WTC11 (cell line): ENCODE data around the gene LTK.

Experiments
- CTCF ChIP-seq: fragments of 200-600 bp; IDR thresholded peaks from 2 replicates; pipeline ENCODE4 v1.8.0; 2022; ENCODE audit warnings: antibody characterized with exemption
- FOXJ3 ChIP-seq: sonication (generic); formaldehyde crosslinking; IDR thresholded peaks from 2 replicates; pipeline ENCODE4 v1.9.0; 2021; ENCODE audit warnings: missing genetic modification reagents, mild to moderate bottlenecking, borderline replicate concordance
- NR3C1 ChIP-seq: sonication (generic); formaldehyde crosslinking; conservative IDR thresholded peaks from 2 replicates; pipeline ENCODE4 v1.8.1; 2023; ENCODE audit warnings: low read depth, mild to moderate bottlenecking, missing genetic modification reagents
- RELA ChIP-seq: sonication (generic); formaldehyde crosslinking; IDR thresholded peaks from 2 replicates; pipeline ENCODE4 v1.8.1; 2022; ENCODE audit warnings: missing genetic modification reagents, mild to moderate bottlenecking, borderline replicate concordance
- TEAD4 ChIP-seq: sonication (generic); formaldehyde crosslinking; IDR thresholded peaks from 2 replicates; pipeline ENCODE4 v1.8.0; 2022; ENCODE audit warnings: mild to moderate bottlenecking, missing genetic modification reagents
- TP53 ChIP-seq: sonication (generic); formaldehyde crosslinking; IDR thresholded peaks from 2 replicates; pipeline ENCODE4 v1.8.1; 2023; ENCODE audit warnings: mild to moderate bottlenecking, missing genetic modification reagents
- ZNF121 ChIP-seq: sonication (generic); formaldehyde crosslinking; IDR thresholded peaks from 2 replicates; pipeline ENCODE4 v1.8.0; 2023; ENCODE audit warnings: missing genetic modification reagents

GRCh38 chr15:41546851-41547786, 33.5 kb upstream of the LTK start:
- TF ChIP-seq CTCF (no peak), NR3C1 (CRISPR knock-in tag) (no peak), FOXJ3 (CRISPR knock-in tag) (no peak), TEAD4 (CRISPR knock-in tag) (no peak), TP53 (no peak), RELA (CRISPR knock-in tag) (no peak), ZNF121 (CRISPR knock-in tag) (no peak)
